ENCODE measurements around the gene UBASH3B. TPM values are rescaled to one million over a fixed set of nuclear protein-coding genes. Genes with fewer than 3 reads are reported as not detected.
"Not testable (repeated sequence)": the region's sequence is repeated elsewhere in the genome, so short reads cannot be mapped to it uniquely, and the experiment has no call there.

The UBASH3B gene
- 10 to 100 TPM; 66.6 to 75.0 TPM for total RNA-seq

GRCh38 chr11:122655527-122656072 is at the start of gene UBASH3B:
UBASH3B (plus strand) TSS chr11:122655722; CDS start chr11:122656050, 328 bp downstream.
- ChIA-PET CTCF (interaction anchor here (0.8 to 7.7 kb wide), 32 partner anchors 9 to 197 kb away, joined by 3 to 183 read pairs (median 6); no protein-coding TSS in a partner anchor), POLR2A (interaction anchor here (0.6 to 3.1 kb wide), 22 partner anchors 9 to 408 kb away, joined by 3 to 31 read pairs (median 8); partner anchors contain the start of gene HSPA8)
- peaks cover 24% of the 10 kb centered on the region for H3K36me3 Mint-ChIP-seq (ENCODE audit: low read depth)
- peaks cover 50% of the 10 kb centered on the region for H3K4me1 Mint-ChIP-seq (ENCODE audit: low read depth)
- no peaks in the 10 kb centered on the region for H3K9me3 Mint-ChIP-seq (ENCODE audit: insufficient read depth)
- peak within 1 kb of the TSS; percentile 92 for H3K27ac Mint-ChIP-seq
- H3K27me3 Mint-ChIP-seq (ENCODE audit: low read depth) = peaks cover 13% of the 10 kb centered on the region
- peak; percentile 74 for DNase-seq
- H3K4me3 Mint-ChIP-seq = peak within 1 kb of the TSS; percentile 98
- ATAC-seq = peak; percentile 81

GRCh38 chr11:122607162-122607561 is 48.4 kb upstream of the UBASH3B start:
- H3K27ac Mint-ChIP-seq; H3K36me3 Mint-ChIP-seq (ENCODE audit: low read depth); H3K4me1 Mint-ChIP-seq (ENCODE audit: low read depth); ATAC-seq; H3K9me3 Mint-ChIP-seq (ENCODE audit: insufficient read depth); POLR2A ChIA-PET; DNase-seq; H3K4me3 Mint-ChIP-seq; CTCF ChIA-PET: not testable (repeated sequence)
- H3K27me3 Mint-ChIP-seq (ENCODE audit: low read depth) = peaks cover 10% of the 10 kb centered on the region

GRCh38 chr11:122612123-122612824 is 43.2 kb upstream of the UBASH3B start:
- Mint-ChIP-seq H3K36me3 (ENCODE audit: low read depth) (no peaks in the 10 kb centered on the region), H3K9me3 (ENCODE audit: insufficient read depth) (no peaks in the 10 kb centered on the region), H3K27ac (no peak overlapping the region), H3K27me3 (ENCODE audit: low read depth) (peaks cover 13% of the 10 kb centered on the region), H3K4me1 (ENCODE audit: low read depth) (peaks cover 4% of the 10 kb centered on the region), H3K4me3 (no peak overlapping the region)
- no peak for DNase-seq
- ATAC-seq = no peak
- POLR2A ChIA-PET = no interaction called here
- CTCF ChIA-PET = interaction anchor here (1.2 to 2.2 kb wide), 3 partner anchors 32 to 442 kb away, joined by 3 to 6 read pairs (median 5); no protein-coding TSS in a partner anchor

- H3K4me1 Mint-ChIP-seq (ENCODE audit: low read depth) = peaks cover 4% of the 10 kb centered on the region
- ATAC-seq (no peak), DNase-seq (no peak)
- no peak overlapping the region for H3K4me3 Mint-ChIP-seq
- ChIA-PET POLR2A (no interaction called here), CTCF (interaction anchor here (1.2 to 1.3 kb wide), 2 partner anchors 16 to 139 kb away, joined by 3 read pairs; no protein-coding TSS in a partner anchor)
- peaks cover 2% of the 10 kb centered on the region for H3K36me3 Mint-ChIP-seq (ENCODE audit: low read depth)
- peaks cover 13% of the 10 kb centered on the region for H3K27me3 Mint-ChIP-seq (ENCODE audit: low read depth)
- H3K9me3 Mint-ChIP-seq (ENCODE audit: insufficient read depth) = peaks cover 4% of the 10 kb centered on the region
- H3K27ac Mint-ChIP-seq = no peak overlapping the region
Observed at GRCh38 chr11:122616718-122617117, 38.8 kb upstream of the UBASH3B start.

GRCh38 chr11:122617297-122617696 is 38.2 kb upstream of the UBASH3B start:
- ATAC-seq (no peak), DNase-seq (no peak)
- Mint-ChIP-seq H3K27ac (no peak overlapping the region), H3K27me3 (ENCODE audit: low read depth) (peaks cover 15% of the 10 kb centered on the region), H3K9me3 (ENCODE audit: insufficient read depth) (peaks cover 4% of the 10 kb centered on the region), H3K4me3 (no peak overlapping the region), H3K4me1 (ENCODE audit: low read depth) (peaks cover 4% of the 10 kb centered on the region), H3K36me3 (ENCODE audit: low read depth) (peaks cover 2% of the 10 kb centered on the region)
- ChIA-PET CTCF (no interaction called here), POLR2A (no interaction called here)

- Mint-ChIP-seq H3K27ac (no peak overlapping the region), H3K27me3 (ENCODE audit: low read depth) (peaks cover 13% of the 10 kb centered on the region), H3K4me1 (ENCODE audit: low read depth) (peaks cover 4% of the 10 kb centered on the region), H3K9me3 (ENCODE audit: insufficient read depth) (peaks cover 4% of the 10 kb centered on the region), H3K36me3 (ENCODE audit: low read depth) (peaks cover 2% of the 10 kb centered on the region), H3K4me3 (no peak overlapping the region)
- POLR2A ChIA-PET = no interaction called here
- CTCF ChIA-PET = interaction anchor here (1.9 kb wide), 1 partner anchor 11 kb away, joined by 7 read pairs; no protein-coding TSS in a partner anchor
- DNase-seq (no peak), ATAC-seq (no peak)
Observed at GRCh38 chr11:122617926-122618325, 37.6 kb upstream of the UBASH3B start.

GRCh38 chr11:122618927-122619326 is 36.6 kb upstream of the UBASH3B start:
- peaks cover 2% of the 10 kb centered on the region for H3K36me3 Mint-ChIP-seq (ENCODE audit: low read depth)
- H3K27ac Mint-ChIP-seq = no peak overlapping the region
- ATAC-seq = no peak
- H3K27me3 Mint-ChIP-seq (ENCODE audit: low read depth) = peaks cover 13% of the 10 kb centered on the region
- ChIA-PET POLR2A (interaction anchor here (0.5 kb wide), 1 partner anchor 173 kb away, joined by 3 read pairs; no protein-coding TSS in a partner anchor), CTCF (interaction anchor here (1.3 to 1.9 kb wide), 2 partner anchors 10 to 137 kb away, joined by 3 to 7 read pairs; no protein-coding TSS in a partner anchor)
- peaks cover 4% of the 10 kb centered on the region for H3K4me1 Mint-ChIP-seq (ENCODE audit: low read depth)
- no peak for DNase-seq
- H3K9me3 Mint-ChIP-seq (ENCODE audit: insufficient read depth) = peaks cover 4% of the 10 kb centered on the region
- H3K4me3 Mint-ChIP-seq = no peak overlapping the region

GRCh38 chr11:122619757-122620156 is 35.8 kb upstream of the UBASH3B start:
- ChIA-PET POLR2A (no interaction called here), CTCF (interaction anchor here (1.3 to 1.9 kb wide), 2 partner anchors 9 to 136 kb away, joined by 3 to 7 read pairs; no protein-coding TSS in a partner anchor)
- no peak overlapping the region for H3K4me3 Mint-ChIP-seq
- peaks cover 4% of the 10 kb centered on the region for H3K4me1 Mint-ChIP-seq (ENCODE audit: low read depth)
- H3K36me3 Mint-ChIP-seq (ENCODE audit: low read depth) = peaks cover 2% of the 10 kb centered on the region
- DNase-seq (no peak), ATAC-seq (no peak)
- no peak overlapping the region for H3K27ac Mint-ChIP-seq
- H3K27me3 Mint-ChIP-seq (ENCODE audit: low read depth) = peaks cover 8% of the 10 kb centered on the region
- peaks cover 4% of the 10 kb centered on the region for H3K9me3 Mint-ChIP-seq (ENCODE audit: insufficient read depth)

- not testable (repeated sequence) for H3K36me3 Mint-ChIP-seq (ENCODE audit: low read depth); H3K9me3 Mint-ChIP-seq (ENCODE audit: insufficient read depth); H3K27ac Mint-ChIP-seq; DNase-seq; H3K27me3 Mint-ChIP-seq (ENCODE audit: low read depth); ATAC-seq; H3K4me3 Mint-ChIP-seq
- ChIA-PET CTCF (interaction anchor here (1.9 to 16.4 kb wide), 4 partner anchors 132 to 395 kb away, joined by 5 to 441 read pairs (median 74); no protein-coding TSS in a partner anchor), POLR2A (interaction anchor here (0.6 to 0.9 kb wide), 2 partner anchors 23 to 34 kb away, joined by 3 read pairs; no protein-coding TSS in a partner anchor)
- H3K4me1 Mint-ChIP-seq (ENCODE audit: low read depth) = peaks cover 11% of the 10 kb centered on the region
Observed at GRCh38 chr11:122625501-122625900, 30.0 kb upstream of the UBASH3B start.

- DNase-seq = no peak
- Mint-ChIP-seq H3K9me3 (ENCODE audit: insufficient read depth) (no peaks in the 10 kb centered on the region), H3K4me1 (ENCODE audit: low read depth) (peaks cover 11% of the 10 kb centered on the region), H3K27me3 (ENCODE audit: low read depth) (peaks cover 8% of the 10 kb centered on the region), H3K4me3 (no peak overlapping the region), H3K27ac (no peak overlapping the region), H3K36me3 (ENCODE audit: low read depth) (no peaks in the 10 kb centered on the region)
- POLR2A ChIA-PET = interaction anchor here (0.6 to 0.9 kb wide), 2 partner anchors 23 to 34 kb away, joined by 3 read pairs; no protein-coding TSS in a partner anchor
- CTCF ChIA-PET = interaction anchor here (0.7 to 16.4 kb wide), 5 partner anchors 132 to 395 kb away, joined by 3 to 441 read pairs (median 66); no protein-coding TSS in a partner anchor
- ATAC-seq = no peak
Observed at GRCh38 chr11:122625976-122626665, 29.4 kb upstream of the UBASH3B start.

GRCh38 chr11:122627745-122628144 is 27.8 kb upstream of the UBASH3B start:
- Mint-ChIP-seq H3K27me3 (ENCODE audit: low read depth) (peaks cover 2% of the 10 kb centered on the region), H3K4me3 (no peak overlapping the region), H3K27ac (no peak overlapping the region), H3K4me1 (ENCODE audit: low read depth) (peaks cover 26% of the 10 kb centered on the region), H3K9me3 (ENCODE audit: insufficient read depth) (no peaks in the 10 kb centered on the region), H3K36me3 (ENCODE audit: low read depth) (no peaks in the 10 kb centered on the region)
- DNase-seq = no peak
- ATAC-seq = no peak
- ChIA-PET CTCF (interaction anchor here (1.0 to 16.4 kb wide), 19 partner anchors 9 to 395 kb away, joined by 3 to 441 read pairs (median 10); partner anchors contain the start of gene UBASH3B), POLR2A (interaction anchor here (2.0 kb wide), 1 partner anchor 128 kb away, joined by 11 read pairs; no protein-coding TSS in a partner anchor)

All from activated CD8-positive, alpha-beta T cell treated with anti-CD3 and anti-CD28 coated beads, Interleukin-2, amount 10 ng/mL, durations not matched to agents 7 days and 5 days (primary cell).